ENCODE data around the gene SIPA1L2.

The SIPA1L2 gene

GRCh38 chr1:232669981-232670747, 40.2 kb upstream of the SIPA1L2 start:
- DNase-seq (ENCODE audit: extremely low read depth, low read depth) = no peak
- no peak for TF ChIP-seq CTCF (IDR thresholded peaks at IDR 0.05; ENCODE audit: low read depth, low read length, missing control alignments)
- no peak overlapping the region for H3K4me3 ChIP-seq (replicated peaks; ENCODE audit: low read depth, low read length)

DNA sequence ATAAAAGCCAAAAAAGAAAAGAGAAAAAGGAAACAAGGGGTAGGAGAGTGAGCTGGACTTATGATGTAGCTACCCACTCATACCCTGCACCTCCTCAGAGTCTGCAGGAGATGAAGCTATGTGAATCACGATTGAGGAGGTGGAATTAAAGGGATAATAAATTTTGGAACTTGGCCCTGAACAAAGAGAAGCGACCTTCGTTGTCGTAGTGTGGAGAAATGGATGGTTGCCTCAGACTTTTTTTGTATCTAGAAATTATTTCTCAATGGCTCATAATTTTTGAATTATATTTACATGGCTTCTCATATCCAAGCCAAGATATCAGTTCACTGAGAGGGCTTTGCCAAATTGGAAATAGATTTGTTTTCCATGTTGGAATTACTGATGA, 37.8 kb upstream of the SIPA1L2 start:
- no peak for DNase-seq (ENCODE audit: extremely low read depth, low read depth)
- H3K4me3 ChIP-seq (replicated peaks; ENCODE audit: low read depth, low read length) = no peak overlapping the region
- TF ChIP-seq CTCF (IDR thresholded peaks at IDR 0.05; ENCODE audit: low read depth, low read length, missing control alignments) = no peak

DNA sequence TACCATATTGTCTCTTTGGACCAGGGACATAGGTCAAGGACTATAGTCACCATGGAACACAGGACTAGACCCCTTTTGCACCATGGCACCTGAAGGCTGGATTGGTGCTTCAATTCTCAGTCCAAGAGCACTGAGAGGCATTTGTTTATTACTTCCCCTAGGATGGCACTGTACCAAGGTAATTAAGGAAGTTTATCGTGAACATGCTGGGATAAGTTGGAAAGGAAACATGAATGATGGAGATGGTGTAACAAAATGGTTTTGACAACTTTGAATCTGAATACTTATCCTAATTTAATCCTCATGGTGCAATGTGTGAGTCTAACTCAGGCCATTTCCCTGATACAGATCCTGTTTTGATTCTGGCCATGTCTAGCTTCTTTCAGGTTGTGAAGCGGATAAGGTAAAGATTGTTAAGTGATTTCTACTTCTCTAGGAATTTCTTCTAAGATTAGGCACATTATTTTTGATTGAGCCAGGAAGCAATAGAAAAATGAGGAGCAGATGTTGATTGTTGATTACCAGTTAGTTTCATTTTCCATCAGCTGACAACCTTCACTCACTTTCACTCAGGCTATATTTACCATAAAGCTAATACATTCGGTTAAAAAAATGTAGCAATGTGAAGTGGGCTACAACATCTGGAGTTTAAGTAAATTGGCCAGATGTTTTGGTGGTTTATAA, 37.3 kb upstream of the SIPA1L2 start:
- DNase-seq (ENCODE audit: extremely low read depth, low read depth) = no peak
- H3K4me3 ChIP-seq (replicated peaks; ENCODE audit: low read depth, low read length) = no peak overlapping the region
- no peak for TF ChIP-seq CTCF (IDR thresholded peaks at IDR 0.05; ENCODE audit: low read depth, low read length, missing control alignments)

- no peak for TF ChIP-seq CTCF (IDR thresholded peaks at IDR 0.05; ENCODE audit: low read depth, low read length, missing control alignments)
- no peak for DNase-seq (ENCODE audit: extremely low read depth, low read depth)
Observed at GRCh38 chr1:232664844-232665777, 35.2 kb upstream of the SIPA1L2 start.

DNA sequence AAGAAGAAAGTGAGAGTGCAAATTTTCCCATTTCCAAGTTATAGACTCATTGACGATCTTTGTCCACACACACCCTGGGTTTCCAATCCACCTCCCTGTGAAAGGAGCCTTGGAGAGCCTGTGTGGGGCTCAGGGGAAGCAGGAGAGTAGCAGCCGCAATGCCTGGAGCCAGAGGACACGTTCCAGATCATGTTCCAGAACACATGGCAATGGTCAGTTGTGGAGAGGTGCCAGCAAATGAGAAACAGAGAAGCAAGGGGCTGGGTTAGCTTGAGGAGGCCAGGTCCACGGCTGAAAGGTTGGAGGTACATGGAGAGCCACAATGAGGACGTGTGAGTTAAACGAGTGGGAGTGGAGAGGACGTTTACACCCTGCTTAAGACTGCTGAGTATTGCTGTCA, 33.0 kb upstream of the SIPA1L2 start:
- no peak overlapping the region for H3K4me3 ChIP-seq (replicated peaks; ENCODE audit: low read depth, low read length)

More at GRCh38 chr1:232664844-232665777, 35.2 kb upstream of the SIPA1L2 start:
- no peak overlapping the region for H3K4me3 ChIP-seq (replicated peaks; ENCODE audit: low read depth, low read length)

More for the DNA sequence above, 33.0 kb upstream of the SIPA1L2 start:
- no peak for TF ChIP-seq CTCF (IDR thresholded peaks at IDR 0.05; ENCODE audit: low read depth, low read length, missing control alignments)
- no peak for DNase-seq (ENCODE audit: extremely low read depth, low read depth)
